Right lung (tissue), 5 donors: ENCODE data around the gene UBE4A. TPM values are rescaled to one million over a fixed set of nuclear protein-coding genes. Genes with fewer than 3 reads are reported as not detected.

Source experiments
- DNase-seq, 2 donors: peaks; one replicate each; pipeline ENCODE4 v3.0.0-alpha.2; 2013
- polyA plus RNA-seq, 5 donors: library from polyadenylated mRNA; unstranded; fragments of 120-200 nt; gene quantifications; one replicate each; pipeline versions ENCODE4 v1.2.1 to v1.2.3, GENCODE V29; 2013; ENCODE audit warnings: inconsistent platforms in 1 of 5, low replicate concordance in 1 of 5; ENCODE audit not compliant: insufficient read length in 5 of 5, insufficient read depth in 1 of 5

UBE4A gene
- polyA plus RNA-seq, 5 donors = 29.6 to 47.8 (median 44.1) TPM

DNA sequence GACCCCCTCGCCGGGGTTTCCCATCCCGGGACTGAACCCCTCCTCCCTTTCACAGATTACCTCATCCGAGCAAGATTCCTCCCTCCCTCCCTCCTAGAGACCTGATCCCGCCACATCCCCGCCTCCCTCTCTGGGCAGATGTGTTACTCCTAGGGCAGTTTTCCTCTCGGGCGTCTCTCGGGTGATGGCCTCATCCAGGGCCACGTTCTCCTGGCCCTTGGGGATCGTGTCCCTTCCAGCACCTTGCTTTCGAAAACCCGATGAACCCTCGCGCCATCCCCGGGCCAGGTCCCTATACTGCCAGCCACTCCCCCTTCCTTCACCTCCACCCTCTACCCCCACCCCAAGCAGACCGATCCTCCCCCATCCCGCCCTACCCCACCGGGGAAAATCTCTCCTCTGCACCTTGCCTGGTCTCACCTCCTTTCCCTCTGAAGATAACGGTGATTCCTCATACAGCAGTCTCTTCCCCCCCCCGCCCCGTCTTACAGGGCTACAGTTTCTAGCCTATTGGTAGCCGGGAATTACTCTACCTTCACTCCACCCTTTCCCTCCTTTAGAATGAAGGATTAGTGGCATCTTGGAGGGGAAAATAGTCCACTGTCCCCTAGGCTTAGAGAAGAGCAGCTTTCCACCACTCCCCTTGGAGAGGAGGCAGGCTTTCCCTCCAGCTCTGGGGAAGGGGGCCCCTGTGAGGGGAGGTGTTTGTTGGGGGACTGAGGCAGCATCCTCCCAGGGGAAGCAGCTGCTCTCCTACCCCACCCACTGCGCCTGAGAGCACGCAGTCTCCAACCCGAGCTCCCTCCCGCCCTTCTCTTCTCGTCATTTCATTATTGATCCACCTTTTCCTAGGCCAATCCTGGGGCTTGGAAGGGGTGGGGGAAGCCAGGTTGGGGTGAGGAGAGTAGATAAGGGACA is 78.1 kb downstream of the UBE4A start:
- DNase-seq = peak; percentile 29 to 50

DNA sequence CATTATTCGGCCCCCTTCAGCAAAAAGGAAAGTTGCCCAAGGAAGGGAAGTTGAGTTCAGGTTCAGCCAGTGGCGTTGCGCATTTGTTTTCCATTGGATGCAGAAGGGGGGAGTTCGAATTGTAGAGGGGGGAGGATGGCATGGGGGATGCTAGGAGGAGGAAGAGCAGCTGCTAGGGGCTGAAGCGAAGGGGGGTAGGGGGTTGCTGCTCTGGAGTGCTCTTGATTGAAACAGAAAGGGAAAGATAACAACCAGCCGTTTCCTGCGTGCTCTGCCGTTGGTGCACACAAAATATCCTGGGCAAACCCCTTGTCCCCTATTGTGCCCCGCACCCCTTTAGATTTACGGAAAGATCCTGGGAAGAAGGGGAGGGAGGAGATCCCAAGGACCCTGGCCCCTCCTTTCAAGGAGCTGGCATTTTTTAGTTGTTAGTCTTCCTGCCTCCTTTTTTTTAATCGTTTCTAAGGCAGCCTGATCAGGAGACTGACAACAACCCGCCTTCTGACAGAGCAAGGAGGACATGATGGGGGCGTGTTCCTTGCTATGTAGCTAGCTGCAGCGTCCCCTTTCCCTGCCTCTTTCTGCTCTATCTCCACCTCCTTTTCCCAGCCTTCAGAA is 79.0 kb downstream of the UBE4A start:
- peak; percentile 69 to 80 for DNase-seq

DNA sequence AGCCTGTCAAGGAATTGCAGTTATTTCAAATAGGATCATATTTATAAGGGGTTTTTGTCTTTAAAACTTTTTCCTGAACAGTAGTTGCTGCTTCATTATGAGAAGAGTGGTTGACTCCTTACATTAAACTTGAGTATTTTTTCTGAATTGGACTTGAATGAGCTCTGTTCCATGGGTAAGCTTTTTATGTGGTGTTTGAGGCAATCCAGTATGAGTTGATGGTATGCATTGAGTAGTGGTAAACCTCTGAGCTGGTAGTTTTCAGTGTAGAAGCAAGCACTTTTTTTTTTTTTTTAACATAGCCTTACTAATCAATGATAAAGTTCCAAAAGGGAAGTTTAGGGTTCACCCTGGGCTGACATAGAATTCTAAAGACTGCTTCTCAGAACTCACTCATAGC is 80.2 kb downstream of the UBE4A start:
- DNase-seq = no peak

- no peak for DNase-seq
These were observed 82.4 kb downstream of the UBE4A start for GRCh38 chr11:118441770-118442275.

- DNase-seq = no peak
These were observed 82.9 kb downstream of the UBE4A start for GRCh38 chr11:118442301-118442700.

DNA sequence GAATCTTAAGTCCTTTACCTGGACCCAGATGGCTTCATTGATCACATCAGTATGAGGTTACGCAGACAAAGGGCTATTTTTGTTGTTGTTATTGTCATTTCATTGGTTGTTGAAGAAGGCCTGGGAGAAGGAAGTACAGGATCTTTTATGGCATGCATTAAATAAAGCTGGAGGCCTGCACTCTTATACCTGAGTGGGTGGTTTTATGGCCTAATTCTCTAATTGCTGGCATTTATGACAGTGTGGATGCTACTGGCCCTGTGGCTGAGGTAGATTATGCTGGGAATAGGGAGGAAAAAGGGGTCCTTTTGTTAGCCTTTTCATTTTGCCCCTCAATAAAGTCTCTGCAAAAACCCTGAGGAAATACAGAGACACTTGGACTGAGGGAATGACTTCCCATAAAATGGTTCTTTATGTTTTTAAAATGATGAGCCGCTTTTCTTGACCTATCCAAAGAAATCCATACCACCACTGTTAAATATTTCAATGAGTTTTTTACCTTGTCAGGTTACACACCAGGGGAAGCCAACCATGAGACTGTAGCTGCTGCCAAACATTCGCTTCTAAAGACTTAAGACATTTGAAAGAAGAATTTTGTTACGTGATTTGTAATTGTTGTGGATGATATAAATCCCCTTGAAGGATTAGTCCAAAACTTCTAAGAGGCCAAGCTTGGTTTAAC is 83.6 kb downstream of the UBE4A start:
- DNase-seq = no peak

DNA sequence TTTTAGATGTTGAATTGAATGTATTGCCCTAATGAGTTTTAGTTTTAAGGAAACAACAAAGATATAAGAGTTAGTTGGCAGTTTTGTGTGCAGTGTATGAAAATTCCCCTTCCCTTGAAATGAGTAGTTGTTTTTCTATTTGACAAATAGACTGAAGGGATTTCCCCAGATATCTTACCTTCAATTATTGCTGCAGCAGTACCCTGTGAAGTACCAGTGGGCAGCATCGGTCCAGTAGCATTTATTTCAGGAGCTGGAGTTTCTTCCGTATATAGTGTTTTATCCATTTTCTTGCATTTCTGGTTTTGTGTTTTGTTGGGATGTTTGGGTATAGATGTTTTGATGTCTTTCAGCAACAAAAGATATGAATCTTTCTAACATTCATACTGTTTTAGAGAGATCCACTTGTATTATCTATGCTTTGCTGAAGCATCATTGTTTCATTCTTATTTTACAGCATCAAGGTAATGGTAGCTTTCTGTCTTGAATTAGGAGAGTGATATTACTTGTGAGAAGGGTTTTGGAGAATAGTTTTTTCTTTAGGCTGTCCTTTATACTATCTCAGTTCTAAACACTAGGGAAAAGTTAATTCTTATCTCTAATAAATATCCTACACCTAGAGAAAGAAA is 84.3 kb downstream of the UBE4A start:
- no peak for DNase-seq

- no peak for DNase-seq
These were observed 88.0 kb downstream of the UBE4A start for GRCh38 chr11:118447423-118447822.

DNA sequence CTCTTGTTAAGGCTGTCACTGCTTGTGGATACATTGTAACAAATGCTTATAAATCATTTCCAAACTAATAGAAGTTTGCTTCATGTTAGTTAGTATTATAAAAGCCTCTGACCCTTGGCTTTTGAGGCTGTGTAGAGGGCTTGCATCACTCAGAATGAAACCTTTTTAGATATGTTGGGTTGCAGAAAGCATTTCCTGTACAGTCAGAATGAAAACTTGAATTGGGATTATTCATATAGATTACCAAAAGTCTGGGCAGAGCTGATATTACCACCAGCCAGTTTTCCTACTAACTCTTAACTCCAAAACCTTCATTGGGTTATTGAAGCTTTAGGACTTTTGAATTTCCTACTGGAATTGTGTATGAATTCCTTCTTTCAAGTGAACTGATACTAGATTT is 88.9 kb downstream of the UBE4A start:
- DNase-seq = no peak

Other genes starting within 250 kb of the UBE4A start
- gene SCN4B, start 206.8 kb upstream of the UBE4A start, polyA plus RNA-seq = 1 to 10 TPM; 7.0 to 9.1 (median 7.8) TPM
- 1 to 10 TPM; 4.0 to 5.7 (median 4.9) TPM for gene SCN2B, start 183.0 kb upstream of the UBE4A start, polyA plus RNA-seq
- gene JAML, start 134.6 kb upstream of the UBE4A start, polyA plus RNA-seq = 1 to 10 TPM; 4.5 to 8.4 (median 6.8) TPM
- 1 to 10 TPM; 5.5 to 9.2 (median 6.4) TPM for gene MPZL3, start 107.2 kb upstream of the UBE4A start, polyA plus RNA-seq
- gene MPZL2, start 95.3 kb upstream of the UBE4A start, polyA plus RNA-seq = 10 to 100 TPM; 53.8 to 83.6 (median 70.3) TPM
- gene CD3E, start 54.9 kb upstream of the UBE4A start, polyA plus RNA-seq = 1 to 10 TPM in 4 of 5 donors, under 1 TPM in 1; 0.66 to 2.6 (median 1.5) TPM
- 1 to 10 TPM in 3 of 5 donors, under 1 TPM in 1, not detected in 1; 0.67 to 1.6 (median 1.2) TPM for gene CD3D, start 16.9 kb upstream of the UBE4A start, polyA plus RNA-seq
- gene CD3G, start 15.3 kb upstream of the UBE4A start, polyA plus RNA-seq = 1 to 10 TPM in 1 of 5 donors, under 1 TPM in 4; 0.42 to 1.0 (median 0.58) TPM
- 100 to 1,000 TPM; 349 to 500 (median 384) TPM for gene ATP5MG, start 42.0 kb downstream of the UBE4A start, polyA plus RNA-seq
- gene KMT2A, start 76.9 kb downstream of the UBE4A start, polyA plus RNA-seq = 10 to 100 TPM; 34.7 to 53.3 (median 49.3) TPM
- 1 to 10 TPM in 3 of 5 donors, under 1 TPM in 2; 0.55 to 1.2 (median 1.1) TPM for gene TTC36, start 167.9 kb downstream of the UBE4A start, polyA plus RNA-seq
- gene TMEM25, start 171.6 kb downstream of the UBE4A start, polyA plus RNA-seq = 10 to 100 TPM; 19.2 to 26.2 (median 25.4) TPM
- 10 to 100 TPM; 37.3 to 48.8 (median 44.0) TPM for gene IFT46, start 206.3 kb downstream of the UBE4A start, polyA plus RNA-seq
- 100 to 1,000 TPM; 153 to 171 (median 167) TPM for gene ARCN1, start 212.8 kb downstream of the UBE4A start, polyA plus RNA-seq
- 100 to 1,000 TPM in 2 of 5 donors, 10 to 100 TPM in 3; 72.4 to 102 (median 87.0) TPM for gene PHLDB1, start 248.0 kb downstream of the UBE4A start, polyA plus RNA-seq